Parathyroid adenoma (tissue), 2 donors: ENCODE results near the gene TMEM106B.

ENCODE experiments used
- H2AFZ ChIP-seq: fragments of 300-600 bp; sonication (generic); one replicate; pipeline ENCODE4 v1.7.0; 2017; ENCODE audit warnings: antibody characterized with exemption, mild to moderate bottlenecking
- H3K27ac ChIP-seq: fragments of 300-600 bp; sonication (generic); one replicate; pipeline ENCODE4 v1.7.0; 2017
- H3K27me3 ChIP-seq: fragments of 300-600 bp; sonication (generic); one replicate; pipeline ENCODE4 v1.7.0; 2017; ENCODE audit warnings: low read length; ENCODE audit not compliant: control insufficient read depth, insufficient read depth
- H3K36me3 ChIP-seq: fragments of 300-600 bp; sonication (generic); one replicate; pipeline ENCODE4 v1.7.0; 2017; ENCODE audit warnings: low read length; ENCODE audit not compliant: control insufficient read depth, insufficient read depth
- H3K4me1 ChIP-seq: fragments of 300-600 bp; sonication (generic); one replicate; pipeline ENCODE4 v1.7.0; 2017; ENCODE audit warnings: control low read depth
- H3K4me2 ChIP-seq: fragments of 300-600 bp; sonication (generic); one replicate; pipeline ENCODE4 v1.7.0; 2017; ENCODE audit warnings: low read length
- H3K4me3 ChIP-seq: fragments of 300-600 bp; sonication (generic); one replicate; pipeline ENCODE4 v1.7.0; 2017; ENCODE audit warnings: low read depth, low read length
- H3K79me2 ChIP-seq: fragments of 300-600 bp; sonication (generic); one replicate; pipeline ENCODE4 v1.7.0; 2017; ENCODE audit warnings: control low read depth
- H3K9ac ChIP-seq: fragments of 300-600 bp; sonication (generic); one replicate; pipeline ENCODE4 v1.7.0; 2017; ENCODE audit warnings: mild to moderate bottlenecking
- H3K9me3 ChIP-seq: fragments of 300-600 bp; sonication (generic); one replicate; pipeline ENCODE4 v1.7.0; 2017; ENCODE audit warnings: low read length; ENCODE audit not compliant: control insufficient read depth
- TF ChIP-seq, protein P1 (sequence below): fragments of 300-600 bp; sonication (generic); IDR thresholded peaks from one replicate; pipeline ENCODE4 v1.7.0; 2017; ENCODE audit warnings: antibody characterized with exemption, mild to moderate bottlenecking
- donor health status: primary hyperparathyroidism.

Gene TMEM106B

DNA sequence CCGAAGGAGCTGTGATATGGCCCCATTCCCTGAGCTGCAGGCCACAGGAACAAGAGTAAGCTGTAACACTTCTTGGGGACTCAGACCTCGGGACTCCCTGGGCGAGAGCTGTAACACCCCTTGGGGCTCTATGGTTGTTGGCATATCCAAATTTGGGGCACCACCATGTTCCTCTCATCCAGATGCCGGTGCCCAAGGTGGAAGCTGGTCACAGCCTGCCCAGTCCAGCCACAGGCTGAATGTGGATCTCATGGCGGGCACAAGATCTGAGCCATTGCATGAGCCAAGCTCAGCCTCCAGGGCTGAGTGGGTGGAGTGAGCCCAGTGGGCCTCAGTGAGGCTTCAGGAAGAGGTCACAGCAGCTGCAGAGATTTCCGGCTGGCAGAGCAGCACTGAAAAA is 78.9 kb downstream of the TMEM106B start:
- no peak overlapping the region for H3K9ac ChIP-seq
- H2AFZ ChIP-seq, result no peak overlapping the region
- no peaks in the 10 kb centered on the region for H3K4me1 ChIP-seq
- H3K27me3 ChIP-seq, result no peaks in the 10 kb centered on the region
- TF ChIP-seq, protein P1, sequence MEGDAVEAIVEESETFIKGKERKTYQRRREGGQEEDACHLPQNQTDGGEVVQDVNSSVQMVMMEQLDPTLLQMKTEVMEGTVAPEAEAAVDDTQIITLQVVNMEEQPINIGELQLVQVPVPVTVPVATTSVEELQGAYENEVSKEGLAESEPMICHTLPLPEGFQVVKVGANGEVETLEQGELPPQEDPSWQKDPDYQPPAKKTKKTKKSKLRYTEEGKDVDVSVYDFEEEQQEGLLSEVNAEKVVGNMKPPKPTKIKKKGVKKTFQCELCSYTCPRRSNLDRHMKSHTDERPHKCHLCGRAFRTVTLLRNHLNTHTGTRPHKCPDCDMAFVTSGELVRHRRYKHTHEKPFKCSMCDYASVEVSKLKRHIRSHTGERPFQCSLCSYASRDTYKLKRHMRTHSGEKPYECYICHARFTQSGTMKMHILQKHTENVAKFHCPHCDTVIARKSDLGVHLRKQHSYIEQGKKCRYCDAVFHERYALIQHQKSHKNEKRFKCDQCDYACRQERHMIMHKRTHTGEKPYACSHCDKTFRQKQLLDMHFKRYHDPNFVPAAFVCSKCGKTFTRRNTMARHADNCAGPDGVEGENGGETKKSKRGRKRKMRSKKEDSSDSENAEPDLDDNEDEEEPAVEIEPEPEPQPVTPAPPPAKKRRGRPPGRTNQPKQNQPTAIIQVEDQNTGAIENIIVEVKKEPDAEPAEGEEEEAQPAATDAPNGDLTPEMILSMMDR, result no peak
- no peak overlapping the region for H3K4me3 ChIP-seq
- H3K9me3 ChIP-seq, result no peaks in the 10 kb centered on the region
- H3K36me3 ChIP-seq, result no peaks in the 10 kb centered on the region
- H3K4me2 ChIP-seq, result no peak overlapping the region
- H3K79me2 ChIP-seq, result no peaks in the 10 kb centered on the region
- no peak overlapping the region for H3K27ac ChIP-seq

DNA sequence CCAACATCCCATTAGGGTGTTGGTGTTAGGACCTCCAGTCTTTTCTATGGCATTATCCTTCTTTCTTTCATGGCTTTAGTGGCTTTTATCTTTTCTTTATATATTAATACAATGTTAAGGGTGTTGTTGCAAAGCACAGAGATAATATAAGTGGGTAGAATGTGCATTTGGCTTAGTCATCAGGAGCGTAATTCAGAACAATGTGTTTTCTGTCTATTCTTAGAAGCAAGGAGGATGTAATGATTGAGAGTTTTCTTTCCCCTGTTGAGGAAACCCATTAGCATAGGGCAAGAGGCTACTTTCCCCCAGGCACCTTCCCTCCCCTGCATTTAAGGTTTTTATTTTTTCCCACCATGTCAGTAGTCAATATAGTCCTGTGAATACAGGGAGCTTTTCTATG is 79.7 kb downstream of the TMEM106B start:
- Histone ChIP-seq H2AFZ (no peak overlapping the region), H3K27ac (no peak overlapping the region), H3K4me1 (no peaks in the 10 kb centered on the region), H3K9ac (no peak overlapping the region), H3K79me2 (no peaks in the 10 kb centered on the region), H3K27me3 (no peaks in the 10 kb centered on the region), H3K4me3 (no peak overlapping the region), H3K9me3 (no peaks in the 10 kb centered on the region), H3K36me3 (no peaks in the 10 kb centered on the region), H3K4me2 (no peak overlapping the region)
- TF ChIP-seq, protein P1, result no peak

- no peak overlapping the region for H3K27ac ChIP-seq
- no peaks in the 10 kb centered on the region for H3K36me3 ChIP-seq
- H3K9me3 ChIP-seq, result no peaks in the 10 kb centered on the region
- H2AFZ ChIP-seq, result no peak overlapping the region
- no peaks in the 10 kb centered on the region for H3K27me3 ChIP-seq
- H3K79me2 ChIP-seq, result no peaks in the 10 kb centered on the region
- no peaks in the 10 kb centered on the region for H3K4me1 ChIP-seq
- TF ChIP-seq, protein P1, result peak; percentile 6
- H3K4me2 ChIP-seq, result no peak overlapping the region
- no peak overlapping the region for H3K4me3 ChIP-seq
- H3K9ac ChIP-seq, result no peak overlapping the region
Observed at GRCh38 chr7:12291870-12292269, 80.8 kb downstream of the TMEM106B start.
